Mucosa of stomach (tissue), 1 donor: ENCODE measurements around the gene OTOGL.

Experiments used
- H3K27me3 ChIP-seq: one replicate; pipeline ENCODE4 v1.7.0; 2013; ENCODE audit warnings: mild to moderate bottlenecking, low read length; ENCODE audit not compliant: control insufficient read depth, insufficient read depth
- H3K36me3 ChIP-seq: one replicate; pipeline ENCODE4 v1.7.0; 2013; ENCODE audit warnings: low read length; ENCODE audit not compliant: control insufficient read depth, insufficient read depth
- H3K4me1 ChIP-seq: one replicate; pipeline ENCODE4 v1.7.0; 2013; ENCODE audit warnings: mild to moderate bottlenecking, low read length; ENCODE audit not compliant: control insufficient read depth, insufficient read depth
- H3K4me3 ChIP-seq: one replicate; pipeline ENCODE4 v1.7.0; 2013; ENCODE audit warnings: low read length
- H3K9ac ChIP-seq: one replicate; pipeline ENCODE4 v1.7.0; 2013; ENCODE audit warnings: mild to moderate bottlenecking, low read length, moderate library complexity
- H3K9me3 ChIP-seq: one replicate; pipeline ENCODE4 v1.7.0; 2013; ENCODE audit warnings: mild to moderate bottlenecking, low read length, moderate library complexity; ENCODE audit not compliant: control insufficient read depth
- donor health status: Pancreatic carcinoma.

The OTOGL gene

GRCh38 chr12:80356097-80356496 lies 256.8 kb downstream of the OTOGL start:
- Histone ChIP-seq H3K9me3 (no peaks in the 10 kb centered on the region), H3K4me1 (no peaks in the 10 kb centered on the region), H3K36me3 (no peaks in the 10 kb centered on the region), H3K9ac (no peak overlapping the region), H3K4me3 (no peak overlapping the region), H3K27me3 (no peaks in the 10 kb centered on the region)

GRCh38 chr12:80359703-80360102 lies 260.4 kb downstream of the OTOGL start:
- H3K27me3 ChIP-seq = no peaks in the 10 kb centered on the region
- H3K36me3 ChIP-seq = no peaks in the 10 kb centered on the region
- H3K9ac ChIP-seq = no peak overlapping the region
- no peak overlapping the region for H3K4me3 ChIP-seq
- no peaks in the 10 kb centered on the region for H3K9me3 ChIP-seq
- H3K4me1 ChIP-seq = no peaks in the 10 kb centered on the region

GRCh38 chr12:80364056-80364455 lies 264.7 kb downstream of the OTOGL start:
- Histone ChIP-seq H3K4me1 (no peaks in the 10 kb centered on the region), H3K9me3 (no peaks in the 10 kb centered on the region), H3K9ac (no peak overlapping the region), H3K36me3 (no peaks in the 10 kb centered on the region), H3K27me3 (no peaks in the 10 kb centered on the region), H3K4me3 (no peak overlapping the region)

GRCh38 chr12:80373666-80374065 lies 274.3 kb downstream of the OTOGL start:
- Histone ChIP-seq H3K27me3 (no peaks in the 10 kb centered on the region), H3K4me1 (no peaks in the 10 kb centered on the region), H3K36me3 (no peaks in the 10 kb centered on the region), H3K4me3 (no peak overlapping the region), H3K9ac (no peak overlapping the region), H3K9me3 (no peaks in the 10 kb centered on the region)

- H3K36me3 ChIP-seq = no peaks in the 10 kb centered on the region
- no peaks in the 10 kb centered on the region for H3K9me3 ChIP-seq
- H3K9ac ChIP-seq = no peak overlapping the region
- H3K27me3 ChIP-seq = no peaks in the 10 kb centered on the region
- no peak overlapping the region for H3K4me3 ChIP-seq
- H3K4me1 ChIP-seq = no peaks in the 10 kb centered on the region
Observed at GRCh38 chr12:80374615-80375014, 275.3 kb downstream of the OTOGL start.

- no peaks in the 10 kb centered on the region for H3K4me1 ChIP-seq
- no peaks in the 10 kb centered on the region for H3K27me3 ChIP-seq
- no peak overlapping the region for H3K9ac ChIP-seq
- no peaks in the 10 kb centered on the region for H3K36me3 ChIP-seq
- H3K9me3 ChIP-seq = no peaks in the 10 kb centered on the region
- no peak overlapping the region for H3K4me3 ChIP-seq
Observed at GRCh38 chr12:80377140-80377794, 277.9 kb downstream of the OTOGL start.

- no peak overlapping the region for H3K4me3 ChIP-seq
- no peaks in the 10 kb centered on the region for H3K4me1 ChIP-seq
- no peaks in the 10 kb centered on the region for H3K9me3 ChIP-seq
- no peak overlapping the region for H3K9ac ChIP-seq
- no peaks in the 10 kb centered on the region for H3K27me3 ChIP-seq
- no peaks in the 10 kb centered on the region for H3K36me3 ChIP-seq
Observed at GRCh38 chr12:80381121-80381520, 281.8 kb downstream of the OTOGL start.

- no peaks in the 10 kb centered on the region for H3K9me3 ChIP-seq
- H3K4me3 ChIP-seq = no peak overlapping the region
- H3K27me3 ChIP-seq = no peaks in the 10 kb centered on the region
- H3K4me1 ChIP-seq = no peaks in the 10 kb centered on the region
- no peaks in the 10 kb centered on the region for H3K36me3 ChIP-seq
- no peak overlapping the region for H3K9ac ChIP-seq
Observed at GRCh38 chr12:80382254-80382653, 282.9 kb downstream of the OTOGL start.

GRCh38 chr12:80400571-80400991 lies 301.2 kb downstream of the OTOGL start:
- Histone ChIP-seq H3K9me3 (no peaks in the 10 kb centered on the region), H3K4me1 (no peaks in the 10 kb centered on the region), H3K27me3 (no peaks in the 10 kb centered on the region), H3K9ac (no peak overlapping the region), H3K4me3 (no peak overlapping the region), H3K36me3 (no peaks in the 10 kb centered on the region)

GRCh38 chr12:80401191-80401590 lies 301.9 kb downstream of the OTOGL start:
- Histone ChIP-seq H3K4me1 (no peaks in the 10 kb centered on the region), H3K36me3 (no peaks in the 10 kb centered on the region), H3K27me3 (no peaks in the 10 kb centered on the region), H3K9me3 (no peaks in the 10 kb centered on the region), H3K9ac (no peak overlapping the region), H3K4me3 (no peak overlapping the region)

GRCh38 chr12:80404629-80405028 lies 305.3 kb downstream of the OTOGL start:
- Histone ChIP-seq H3K4me1 (no peaks in the 10 kb centered on the region), H3K27me3 (no peaks in the 10 kb centered on the region), H3K9me3 (no peaks in the 10 kb centered on the region), H3K36me3 (no peaks in the 10 kb centered on the region), H3K9ac (no peak overlapping the region), H3K4me3 (no peak overlapping the region)

- Histone ChIP-seq H3K4me1 (no peaks in the 10 kb centered on the region), H3K4me3 (no peak overlapping the region), H3K36me3 (no peaks in the 10 kb centered on the region), H3K9me3 (no peaks in the 10 kb centered on the region), H3K27me3 (no peaks in the 10 kb centered on the region), H3K9ac (no peak overlapping the region)
Observed at GRCh38 chr12:80406253-80406652, 306.9 kb downstream of the OTOGL start.

- Histone ChIP-seq H3K36me3 (no peaks in the 10 kb centered on the region), H3K9ac (no peak overlapping the region), H3K27me3 (no peaks in the 10 kb centered on the region), H3K4me3 (no peak overlapping the region), H3K9me3 (no peaks in the 10 kb centered on the region), H3K4me1 (no peaks in the 10 kb centered on the region)
Observed at GRCh38 chr12:80411787-80412186, 312.4 kb downstream of the OTOGL start.
